GM12878 (cell line): ENCODE measurements around the gene SPDYC. TPM values are rescaled to one million over a fixed set of nuclear protein-coding genes. Genes with fewer than 3 reads are reported as not detected.
A peak's percentile ranks its signal among the peaks of the same experiment; 100 is the strongest.

Experiments used
- ATAC-seq: fragments of 200-7000 bp; cut with Tn5 transposase; 3 replicates; pipeline ENCODE4 v1.9.1; 2020; ENCODE audit warnings: mild to moderate bottlenecking, moderate library complexity
- BruUV-seq: library from RNA; stranded (reverse); fragments of 400-500 nt; replicated peaks from 2 replicates; lab custom pipeline; 2021; lab: Mats Ljungman, UMichigan
- CTCF ChIA-PET: fragments of 300-600 bp; sonication (Branson Sonifier 250); formaldehyde crosslinking; extraction: SDS; loops from one replicate; lab custom pipeline; 2021; ENCODE audit warnings: inconsistent platforms; lab: Yijun Ruan, JAX
- POLR2A ChIA-PET: fragments of 350-600 bp; formaldehyde crosslinking; extraction: SDS; loops from one replicate; lab custom pipeline; 2021; ENCODE audit warnings: inconsistent platforms; lab: Charles Lee
- RAD21 ChIA-PET: fragments of 300-600 bp; sonication (Branson Sonifier 250); formaldehyde crosslinking; loops from one replicate; lab custom pipeline; 2023; ENCODE audit warnings: antibody characterized with exemption; ENCODE audit not compliant: unreplicated experiment; lab: Charles Lee
- SMC1A ChIA-PET: fragments of 300-600 bp; sonication (Branson Sonifier 250); formaldehyde crosslinking; loops from one replicate; lab custom pipeline; 2023; ENCODE audit not compliant: unreplicated experiment, uncharacterized antibody; lab: Charles Lee
- DNase-seq: peaks from one replicate; pipeline ENCODE4 v3.0.0-alpha.2; 2011; ENCODE audit warnings: low read depth, low spot score
- FAIRE-seq: peaks from 3 replicates; lab custom pipeline; 2011; peaks lifted over from hg19 to GRCh38; lab: Jason Lieb, UNC
- H2AFZ ChIP-seq: 2 replicates; pipeline ENCODE4 v1.6.0; 2011; ENCODE audit warnings: low read depth, low read length, control low read depth; ENCODE audit not compliant: control insufficient read depth
- H3K27ac ChIP-seq: 2 replicates; pipeline ENCODE4 v1.5.1; 2011; ENCODE audit warnings: control low read depth; ENCODE audit not compliant: control insufficient read depth, insufficient read depth
- H3K27me3 ChIP-seq, 2 experiments: replicated peaks in 1 of 2; 2 replicates each; pipeline versions ENCODE4 v1.6.0 to v1.6.1; 2011; ENCODE audit warnings: low read length in 1 of 2; ENCODE audit not compliant: control insufficient read depth in 2 of 2, insufficient read depth in 2 of 2
- H3K36me3 ChIP-seq, 2 experiments: 2 replicates each; pipeline ENCODE4 v1.5.1; 2011; ENCODE audit warnings: low read length in 1 of 2; ENCODE audit not compliant: control insufficient read depth in 2 of 2, insufficient read depth in 2 of 2
- H3K4me1 ChIP-seq: 2 replicates; pipeline ENCODE4 v1.6.1; 2011; ENCODE audit warnings: mild to moderate bottlenecking, low read length, moderate library complexity, mixed read lengths; ENCODE audit not compliant: control insufficient read depth, insufficient read depth
- H3K4me2 ChIP-seq: 2 replicates; pipeline ENCODE4 v1.6.0; 2011; ENCODE audit warnings: control low read depth; ENCODE audit not compliant: control insufficient read depth, insufficient read depth
- H3K4me3 ChIP-seq: fragments of 200-600 bp; sonication (generic); 2 replicates; pipeline ENCODE4 v1.5.1; 2016
- H3K79me2 ChIP-seq: 2 replicates; pipeline ENCODE4 v1.6.0; 2011; ENCODE audit warnings: low read length; ENCODE audit not compliant: control insufficient read depth, insufficient read depth
- H3K9ac ChIP-seq: 2 replicates; pipeline ENCODE4 v1.8.0; 2011; ENCODE audit warnings: low read length, control low read depth, mixed read lengths; ENCODE audit not compliant: control insufficient read depth, insufficient read depth
- H3K9me3 ChIP-seq: replicated peaks from 3 replicates; pipeline ENCODE4 v1.5.1; 2011; ENCODE audit warnings: mild to moderate bottlenecking, low read length; ENCODE audit not compliant: control insufficient read depth, insufficient read depth
- H4K20me1 ChIP-seq: 2 replicates; pipeline ENCODE4 v1.6.0; 2011; ENCODE audit not compliant: control insufficient read depth, insufficient read depth
- CHD2 ChIP-seq: IDR thresholded peaks from 2 replicates; pipeline ENCODE4 v1.6.1; 2011; ENCODE audit warnings: low read depth, low read length, improper control_type of control experiment, borderline replicate concordance
- ELK1 ChIP-seq: IDR thresholded peaks from 2 replicates; pipeline ENCODE4 v1.6.1; 2012; ENCODE audit warnings: low read depth, low read length, improper control_type of control experiment
- HDAC6 ChIP-seq: fragments of 200-600 bp; sonication (generic); IDR thresholded peaks from one replicate; pipeline ENCODE4 v1.8.0; 2017; ENCODE audit warnings: antibody characterized with exemption; ENCODE audit not compliant: unreplicated experiment
- IKZF2 ChIP-seq, 2 experiments: fragments of 450-650 bp; IDR thresholded peaks; 2 replicates each; pipeline ENCODE4 v1.6.1; 2017; ENCODE audit warnings: mild to moderate bottlenecking in 2 of 2, moderate library complexity in 2 of 2
- MAX ChIP-seq: IDR thresholded peaks from 2 replicates; pipeline ENCODE4 v1.6.1; 2012; ENCODE audit warnings: low read depth, low read length, improper control_type of control experiment
- MYB ChIP-seq: fragments of 150-350 bp; IDR thresholded peaks from 2 replicates; pipeline ENCODE4 v1.6.1; 2014; ENCODE audit warnings: mild to moderate bottlenecking, low read depth, low read length, borderline replicate concordance
- PML ChIP-seq: IDR thresholded peaks from 2 replicates; pipeline ENCODE4 v1.6.1; 2012; ENCODE audit warnings: low read length, inconsistent platforms
- POLR2A ChIP-seq: IDR thresholded peaks from 2 replicates; pipeline ENCODE4 v1.6.1; 2011; ENCODE audit warnings: low read depth, mild to moderate bottlenecking, low read length
- POLR2AphosphoS2 ChIP-seq: IDR thresholded peaks from 2 replicates; pipeline ENCODE4 v1.6.1; 2011; ENCODE audit warnings: low read depth, mild to moderate bottlenecking, low read length, improper control_type of control experiment, moderate library complexity
- RUNX3 ChIP-seq: IDR thresholded peaks from 2 replicates; pipeline ENCODE4 v1.6.1; 2012; ENCODE audit warnings: low read length, inconsistent platforms
- YBX1 ChIP-seq: fragments of 450-650 bp; IDR thresholded peaks from 2 replicates; pipeline ENCODE4 v1.6.1; 2016; ENCODE audit warnings: antibody characterized with exemption
- ZZZ3 ChIP-seq: IDR thresholded peaks from 2 replicates; pipeline ENCODE4 v1.6.1; 2011; ENCODE audit warnings: low read depth; ENCODE audit not compliant: control insufficient read depth, insufficient read length
- WGBS: methylation state at CpG from one replicate; pipeline ENCODE4 v1.1.6; 2016; ENCODE audit warnings: low lambda C conversion rate; ENCODE audit not compliant: insufficient replicate concordance, insufficient coverage; ENCODE audit errors: missing lambda C conversion rate; 5-methylcytosine and 5-hydroxymethylcytosine counted together
- in situ Hi-C: fragments of 300-500 bp; cut with MboI; formaldehyde crosslinking; loops from 9 replicates; pipeline ENCODE4 v1.14.3; 2018; ENCODE audit warnings: mixed read lengths
- intact Hi-C: fragments of 100-400 bp; cut with micrococcal nuclease; formaldehyde crosslinking; loops from one replicate; pipeline ENCODE4 v1.14.2; 2022; ENCODE audit not compliant: unreplicated experiment
- polyA plus RNA-seq, 11 experiments: library from polyadenylated mRNA; depleted of rRNA in 4 of 11; unstranded in 6 of 11; stranded (reverse) in 5 of 11; fragments of >200 nt; fragmentation: Nextera tagmentation in 4 of 11; fragmentation: Illumina TruSeq in 1 of 11; extraction: Ambion mirVana in 4 of 11; extraction: Trizol in 1 of 11; gene quantifications; 1 replicate in 1 of 11; 2 replicates in 10 of 11; pipeline versions ENCODE4 v1.2.1 to v1.2.3, GENCODE V29; 2011 to 2016; ENCODE audit warnings: inconsistent platforms in 2 of 11, missing spikeins in 2 of 11, low read depth in 1 of 11
- total RNA-seq, 4 experiments: library from RNA; depleted of rRNA in 3 of 4; stranded (reverse); fragments of >200 nt in 3 of 4; fragmentation: Illumina TruSeq in 1 of 4; extraction: Trizol in 1 of 4; gene quantifications; 2 replicates each; pipeline versions ENCODE4 v1.2.1 to v1.2.3, GENCODE V29; 2013 to 2021

SPDYC gene
- total and polyA plus RNA-seq, 10 of the 15 experiments (the other 5 are each of a cell fraction or from before 2014, with no cell fraction given) = not detected

GRCh38 chr11:65125197-65126056 lies 44.6 kb upstream of the SPDYC start:
- H3K36me3 ChIP-seq = peaks cover 28 to 34% of the 10 kb centered on the region in 2 experiments
- intact Hi-C loops = no loop called here
- no peak for DNase-seq
- SMC1A ChIA-PET = interaction anchor here (1.3 kb wide), 1 partner anchor 55 kb away, joined by 5 read pairs; no protein-coding TSS in a partner anchor
- H2AFZ ChIP-seq = no peak overlapping the region
- H3K27ac ChIP-seq = no peak overlapping the region
- H4K20me1 ChIP-seq = no peaks in the 10 kb centered on the region
- 78% methylated on average over 12 of the region's 12 CpGs for WGBS
- POLR2A ChIA-PET = interaction anchor here (0.6 to 2.9 kb wide), 3 partner anchors 8 to 1859 kb away, joined by 3 to 13 read pairs (median 3); partner anchors contain the start of genes SYVN1 and ZNHIT2
- no peaks in the 10 kb centered on the region for H3K27me3 ChIP-seq
- no peak overlapping the region for H3K9ac ChIP-seq
- H3K9me3 ChIP-seq = no peaks in the 10 kb centered on the region
- no TSS peak for BruUV-seq
- peaks cover 31% of the 10 kb centered on the region for H3K79me2 ChIP-seq
- FAIRE-seq = no peak
- TF ChIP-seq HDAC6 (no peak), POLR2A (peak; percentile 44; the same call in 1 of the 2 replicates)
- ATAC-seq = no peak
- in situ Hi-C loops = no loop called here
- no peak overlapping the region for H3K4me3 ChIP-seq
- CTCF ChIA-PET = interaction anchor here (0.6 to 1.9 kb wide), 5 partner anchors 13 to 100 kb away, joined by 3 to 11 read pairs (median 3); partner anchors contain the start of gene TM7SF2
- H3K4me2 ChIP-seq = no peak overlapping the region
- RAD21 ChIA-PET = interaction anchor here (1.8 kb wide), 1 partner anchor 15 kb away, joined by 4 read pairs; no protein-coding TSS in a partner anchor
- peaks cover 8% of the 10 kb centered on the region for H3K4me1 ChIP-seq

GRCh38 chr11:65126624-65127274 lies 43.3 kb upstream of the SPDYC start:
- peaks cover 29% of the 10 kb centered on the region for H3K79me2 ChIP-seq
- peaks cover 15% of the 10 kb centered on the region for H3K4me1 ChIP-seq
- ChIA-PET SMC1A (no interaction called here), CTCF (interaction anchor here (0.8 to 2.7 kb wide), 2 partner anchors 9 to 188 kb away, joined by 3 to 7 read pairs; partner anchors contain the start of genes CDC42EP2 and ZNHIT2), POLR2A (interaction anchor here (0.6 to 1.2 kb wide), 2 partner anchors 10 to 26 kb away, joined by 3 to 8 read pairs; partner anchors contain the start of gene ZNHIT2), RAD21 (no interaction called here)
- no peak overlapping the region for H3K4me3 ChIP-seq
- ATAC-seq (no peak), DNase-seq (no peak), FAIRE-seq (no peak)
- BruUV-seq = no TSS peak
- no peak overlapping the region for H3K9ac ChIP-seq
- H3K27ac ChIP-seq = no peak overlapping the region
- H3K27me3 ChIP-seq = no peaks in the 10 kb centered on the region
- in situ Hi-C loops = no loop called here
- H3K9me3 ChIP-seq = no peaks in the 10 kb centered on the region
- H3K4me2 ChIP-seq = no peak overlapping the region
- H2AFZ ChIP-seq = no peak overlapping the region
- H4K20me1 ChIP-seq = 0 out of 2 replicates have a peak, but pooled peaks cover 4% of the 10 kb centered on the region
- WGBS = 39% methylated on average over 6 of the region's 6 CpGs
- intact Hi-C loops = no loop called here
- H3K36me3 ChIP-seq = peaks cover 36 to 42% of the 10 kb centered on the region in 2 experiments
- TF ChIP-seq POLR2AphosphoS2 (peak; percentile 74; the same call in 1 of the 2 replicates), POLR2A (peak; percentile 84), PML (0 out of 2 replicates have a peak, but pooled peaks have one; percentile 4), YBX1 (no peak), MAX (no peak), CHD2 (no peak), ELK1 (no peak), MYB (no peak), IKZF2 (IDR thresholded peaks at IDR 0.05) (no peak), ZZZ3 (no peak), RUNX3 (peak; percentile 31; the same call in 1 of the 2 replicates)
